Stimulated activated CD4-positive, alpha-beta T cell treated with anti-CD3 and anti-CD28 coated beads, Interleukin-1b, Interleukin-23, amount 100 ng/mL, for 48 hours (primary cell): ENCODE data around the gene NPY4R.
"Not testable (repeated sequence)": the region's sequence is repeated elsewhere in the genome, so short reads cannot be mapped to it uniquely, and the experiment has no call there.

Experiments used
- DNase-seq: peaks from one replicate; pipeline ENCODE4 v3.0.0-alpha.2; 2020

NPY4R gene

DNA sequence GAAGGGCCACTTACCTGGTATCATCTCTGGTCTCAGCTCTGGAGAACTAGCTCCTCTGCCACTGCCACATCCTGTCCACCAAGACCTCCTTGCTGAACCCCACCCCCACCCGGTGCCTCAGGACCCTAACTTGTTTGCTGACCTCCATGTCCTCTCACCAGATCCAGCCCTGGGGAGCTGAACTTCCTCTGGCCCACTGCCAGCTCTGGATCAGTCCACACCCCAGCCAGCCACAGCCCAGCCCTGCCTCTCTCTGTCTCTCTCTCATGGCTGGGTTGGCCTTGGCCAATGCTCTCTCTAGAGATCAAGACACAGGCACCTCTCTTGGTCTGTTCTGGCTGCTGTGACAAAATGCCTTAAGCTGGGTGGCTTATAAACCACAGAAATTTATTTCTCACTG lies 14.4 kb downstream of the NPY4R start:
- DNase-seq = not testable (repeated sequence)

DNA sequence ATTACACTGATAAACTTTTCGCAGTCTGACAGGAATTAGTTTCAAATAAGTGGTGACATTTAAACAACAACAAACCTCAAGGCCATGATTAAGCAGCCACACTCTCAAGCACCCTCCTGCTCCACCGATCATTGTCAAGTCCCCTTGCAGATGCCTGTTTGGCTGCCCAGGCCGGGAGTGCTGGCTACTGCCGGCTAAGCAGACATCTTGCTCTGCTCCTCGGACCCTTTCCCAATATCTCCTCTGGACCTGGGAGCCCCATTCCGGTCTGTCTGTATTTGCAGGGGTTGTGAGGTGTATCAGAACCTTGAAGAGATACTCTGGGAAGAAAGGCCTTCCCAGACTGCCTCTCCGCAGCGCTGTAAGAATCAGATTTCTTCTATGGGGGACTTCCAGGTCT lies 14.9 kb downstream of the NPY4R start:
- not testable (repeated sequence) for DNase-seq

DNA sequence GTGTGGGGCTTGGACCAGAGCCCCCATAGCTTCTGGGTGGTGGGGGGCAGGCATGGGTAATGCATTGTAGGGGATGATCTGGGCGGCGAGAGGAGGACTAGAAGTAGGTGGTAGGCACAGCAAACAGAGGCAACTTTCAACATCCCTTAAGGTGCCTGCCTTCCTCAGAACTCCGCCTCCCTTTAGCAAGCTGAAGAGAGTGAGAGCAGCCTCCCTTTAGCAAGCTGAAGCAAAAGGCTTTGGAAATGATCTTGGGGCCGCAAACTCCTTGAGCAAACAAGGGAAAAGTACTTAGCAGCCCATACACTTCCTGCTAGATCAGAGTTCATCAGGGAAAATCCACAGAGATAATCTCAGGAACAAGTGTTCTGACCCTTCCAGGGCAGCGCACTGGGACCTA lies 18.3 kb downstream of the NPY4R start:
- DNase-seq = not testable (repeated sequence)

DNA sequence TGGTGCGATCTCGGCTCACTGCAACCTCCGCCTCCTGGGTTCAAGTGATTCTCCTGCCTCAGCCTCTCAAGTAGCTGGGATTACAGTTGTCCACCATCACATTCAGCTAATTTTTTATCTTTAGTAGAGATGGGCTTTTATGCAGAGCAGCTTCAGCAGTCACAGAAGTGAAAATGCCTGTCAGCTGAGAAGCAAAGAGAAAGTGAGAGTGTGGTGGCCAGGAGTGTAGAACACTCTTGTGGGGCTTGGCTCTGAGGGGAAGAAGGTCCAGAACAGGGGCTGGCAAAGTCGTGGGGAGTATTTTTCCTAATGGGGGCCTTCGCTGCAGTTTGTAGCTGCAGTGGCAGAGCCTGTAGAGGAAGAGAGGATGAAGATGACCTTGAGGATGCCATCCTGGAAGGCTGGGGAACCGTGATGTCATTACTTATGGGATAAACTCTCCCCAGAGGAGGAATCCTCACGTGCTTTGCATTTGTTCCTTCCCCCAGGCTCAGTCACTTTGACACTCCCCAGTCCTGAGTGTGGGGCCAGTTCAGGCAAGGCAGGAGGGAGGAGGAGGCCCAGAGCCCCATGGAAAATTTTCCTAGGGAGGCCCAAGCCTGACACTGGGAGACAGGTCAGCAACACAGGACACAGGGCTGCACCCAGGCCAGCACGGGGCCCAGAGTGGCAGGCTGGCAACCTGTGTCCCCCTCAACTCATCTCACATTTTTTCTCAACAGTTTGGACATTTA lies 20.2 kb downstream of the NPY4R start:
- not testable (repeated sequence) for DNase-seq

DNA sequence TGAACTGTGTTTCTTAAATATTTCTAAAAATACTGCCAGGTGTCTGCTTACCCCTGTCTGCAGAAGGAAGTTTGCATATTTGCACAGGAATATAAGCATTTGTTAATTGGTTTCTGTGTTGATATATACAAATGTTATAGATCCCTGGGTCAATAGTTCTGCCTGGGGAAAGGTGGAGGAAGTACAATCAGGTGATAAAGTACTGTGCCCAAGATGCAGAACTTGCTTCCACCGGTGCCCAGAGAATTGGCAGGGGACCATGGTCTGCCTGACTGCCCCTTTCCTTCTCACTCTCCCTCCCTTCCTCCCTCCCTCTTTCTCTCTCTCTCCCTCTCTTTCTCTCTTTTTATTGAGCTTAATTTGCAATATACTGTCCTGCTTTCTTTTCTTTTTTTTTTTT lies 22.3 kb downstream of the NPY4R start:
- DNase-seq = not testable (repeated sequence)

DNA sequence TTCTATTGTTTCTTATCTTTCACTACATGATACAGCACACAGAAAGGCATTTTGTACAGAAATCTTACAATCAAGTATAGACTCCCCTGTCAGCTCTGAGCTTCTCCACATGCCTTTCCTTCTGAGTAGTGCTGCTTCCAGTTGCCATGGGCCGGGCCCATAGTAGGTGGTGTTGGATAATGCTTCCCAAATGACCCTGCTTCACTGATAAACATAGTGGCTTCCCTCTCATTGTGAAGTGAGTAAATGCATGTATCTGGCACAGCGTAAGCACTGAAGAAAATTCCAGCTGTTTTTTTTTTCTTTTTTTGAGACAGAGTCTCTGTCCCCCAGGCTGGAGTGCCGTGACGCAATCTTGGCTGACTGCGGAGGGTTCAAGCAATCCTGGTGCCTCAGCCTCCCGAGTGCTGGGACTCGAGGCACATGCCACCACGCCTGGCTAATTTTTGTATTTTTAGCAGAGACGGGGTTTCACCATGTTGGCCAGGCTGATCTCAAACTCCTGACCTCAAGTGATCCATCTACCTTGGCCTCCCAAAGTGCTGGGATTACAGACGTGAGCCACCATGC lies 23.0 kb downstream of the NPY4R start:
- not testable (repeated sequence) for DNase-seq

DNA sequence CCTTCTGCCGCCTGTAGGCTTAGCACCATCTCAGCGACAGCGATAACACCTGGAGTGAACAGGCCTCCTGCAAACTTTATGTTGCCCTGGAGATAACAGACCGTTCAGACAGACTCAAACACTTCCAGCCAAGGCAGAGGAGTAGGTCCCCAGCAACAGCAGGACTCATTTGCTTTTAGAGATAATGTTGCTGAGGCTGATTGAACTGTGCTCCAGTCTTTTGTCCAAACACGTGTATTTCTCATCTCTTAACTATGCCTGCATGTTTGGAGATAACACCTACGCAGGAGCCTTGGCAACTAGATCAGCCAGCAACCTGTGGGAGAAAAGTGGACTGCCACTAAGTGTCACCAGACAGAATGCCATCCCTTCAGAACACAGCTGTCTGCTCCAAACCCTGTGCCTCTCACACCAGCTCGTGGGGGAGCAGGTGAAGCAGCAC lies 23.9 kb downstream of the NPY4R start:
- DNase-seq = not testable (repeated sequence)

DNA sequence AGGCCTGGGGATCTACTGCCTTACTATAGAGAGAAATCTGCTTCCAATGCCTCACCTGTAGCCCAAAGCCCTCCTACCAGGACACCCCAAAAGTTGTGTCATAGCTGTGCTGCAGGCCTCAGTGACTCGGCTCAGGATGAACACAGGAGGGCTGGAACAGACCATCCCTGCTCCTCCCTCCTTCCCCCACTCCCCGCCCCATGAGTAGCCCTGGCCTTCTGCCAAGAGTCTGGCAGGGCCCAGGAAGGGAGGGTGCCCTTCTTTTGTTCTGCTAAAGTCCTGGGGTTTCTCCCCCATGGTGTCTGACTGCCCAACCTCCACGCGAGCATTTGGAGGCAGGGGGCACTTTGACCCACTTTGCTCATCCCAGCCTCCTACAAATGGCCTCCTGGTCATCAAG lies 24.8 kb downstream of the NPY4R start:
- DNase-seq = not testable (repeated sequence)

DNA sequence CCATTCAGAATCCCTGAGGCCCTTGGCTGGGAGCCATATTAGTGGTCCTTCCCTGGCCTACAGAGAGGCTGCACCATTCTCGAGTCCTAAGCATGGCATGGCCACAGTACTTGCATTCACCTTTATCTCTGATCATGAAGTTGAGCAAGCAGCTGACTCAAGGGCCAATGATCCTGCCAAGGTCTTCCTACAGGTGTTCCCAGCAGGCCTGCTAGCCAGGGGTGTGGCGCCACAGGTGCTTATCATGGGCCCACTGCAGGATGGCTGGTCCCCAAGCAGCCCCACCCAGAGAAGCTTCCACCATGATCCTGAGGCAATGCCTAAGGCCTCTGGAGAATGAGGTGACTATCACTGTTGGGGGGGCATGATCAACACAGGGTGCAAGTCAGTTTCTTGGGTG lies 42.2 kb downstream of the NPY4R start:
- not testable (repeated sequence) for DNase-seq

DNA sequence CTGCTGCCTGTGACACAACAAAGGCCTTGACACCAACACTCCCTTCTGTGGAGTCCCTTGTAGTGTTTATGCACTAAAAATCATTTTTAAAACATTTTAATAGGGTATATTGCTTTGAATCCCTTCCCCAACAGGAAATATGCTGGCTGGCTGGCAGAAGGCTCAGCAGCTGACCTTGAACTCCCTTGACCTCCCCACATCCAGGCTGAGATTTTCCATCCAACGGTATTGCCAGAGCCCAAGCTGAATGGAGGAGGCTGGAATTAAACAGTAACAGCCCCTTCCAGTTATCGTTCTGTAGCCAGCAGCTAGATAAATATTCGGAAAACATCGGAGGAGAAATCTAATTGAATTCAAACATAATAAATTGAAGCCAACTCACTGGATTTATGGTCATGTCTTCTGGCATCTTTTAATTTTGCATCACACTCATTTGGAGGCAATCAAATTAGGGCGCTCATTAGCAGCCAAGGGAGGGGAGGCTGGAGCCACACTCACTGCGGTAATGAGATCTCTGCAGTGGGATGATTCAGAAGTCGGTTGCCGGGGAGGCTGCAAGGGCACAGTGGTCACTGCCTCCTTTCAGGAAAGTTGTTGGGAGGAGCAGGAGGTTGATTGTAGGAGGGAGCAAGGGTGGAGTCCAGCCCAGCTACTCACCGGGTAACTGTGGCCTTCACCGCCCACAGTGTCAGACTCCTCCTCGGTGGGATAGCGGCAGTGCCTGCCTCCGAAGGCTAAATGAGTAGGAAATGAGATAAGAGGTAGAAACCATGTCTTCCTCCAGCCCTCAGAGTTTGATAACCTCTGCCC lies 46.0 kb downstream of the NPY4R start:
- not testable (repeated sequence) for DNase-seq

DNA sequence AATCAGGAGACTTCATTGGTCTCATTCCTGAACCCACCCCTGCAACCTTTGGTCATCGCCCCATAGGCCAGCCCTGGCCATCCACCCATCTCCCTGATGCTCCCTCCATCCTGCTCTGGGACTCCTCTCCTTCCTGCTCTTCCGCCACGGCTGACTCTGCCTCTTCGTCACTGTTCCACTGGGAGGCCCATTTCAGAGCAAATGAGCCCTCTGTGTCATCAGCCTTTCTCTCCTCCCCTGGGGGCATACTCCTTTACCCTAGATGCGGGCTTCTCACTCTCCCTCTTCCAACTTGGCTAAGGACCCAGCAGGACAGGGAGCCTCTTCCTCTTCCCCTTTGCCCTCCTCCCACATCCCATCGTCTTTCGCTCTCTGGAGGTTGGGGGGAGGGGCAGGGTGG lies 47.5 kb downstream of the NPY4R start:
- not testable (repeated sequence) for DNase-seq

DNA sequence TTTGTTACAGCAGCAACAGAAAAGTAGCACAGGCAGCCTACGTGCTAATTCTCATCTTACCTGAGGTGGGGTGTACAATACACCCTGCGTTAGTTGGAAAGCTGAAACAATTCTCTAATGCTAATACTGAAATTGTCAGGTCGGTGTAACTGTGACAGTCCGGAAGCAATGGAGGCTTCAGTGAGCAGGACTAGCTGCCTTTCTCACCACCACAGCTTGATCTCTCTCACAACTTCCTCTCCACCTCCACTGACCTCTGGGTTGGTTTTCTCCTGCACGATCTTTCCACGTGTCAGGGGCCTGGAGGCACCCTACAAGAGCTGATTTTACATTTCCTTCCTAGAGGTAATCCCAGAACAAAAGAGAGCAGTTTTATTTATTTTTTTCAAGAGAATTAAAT lies 50.5 kb downstream of the NPY4R start:
- not testable (repeated sequence) for DNase-seq

DNA sequence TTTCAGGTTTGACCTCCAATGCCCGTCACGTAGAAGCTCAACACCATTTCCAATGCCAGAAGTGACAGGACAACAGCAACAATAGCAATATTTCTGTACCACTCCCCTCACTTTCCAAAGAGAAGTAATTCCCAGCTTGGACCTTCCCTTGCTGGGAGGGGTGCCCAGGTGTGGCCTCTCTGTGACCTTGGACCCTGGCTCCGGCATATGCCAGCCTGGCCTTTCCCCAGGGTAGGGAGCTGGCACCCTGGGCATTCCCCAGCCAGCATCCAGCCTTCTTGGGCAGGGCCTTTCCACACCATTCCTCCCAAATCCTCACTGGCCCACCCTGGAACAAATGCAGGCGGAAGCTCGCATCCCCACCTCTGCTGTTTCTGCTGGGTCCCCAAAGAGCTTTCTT lies 53.1 kb downstream of the NPY4R start:
- not testable (repeated sequence) for DNase-seq

DNA sequence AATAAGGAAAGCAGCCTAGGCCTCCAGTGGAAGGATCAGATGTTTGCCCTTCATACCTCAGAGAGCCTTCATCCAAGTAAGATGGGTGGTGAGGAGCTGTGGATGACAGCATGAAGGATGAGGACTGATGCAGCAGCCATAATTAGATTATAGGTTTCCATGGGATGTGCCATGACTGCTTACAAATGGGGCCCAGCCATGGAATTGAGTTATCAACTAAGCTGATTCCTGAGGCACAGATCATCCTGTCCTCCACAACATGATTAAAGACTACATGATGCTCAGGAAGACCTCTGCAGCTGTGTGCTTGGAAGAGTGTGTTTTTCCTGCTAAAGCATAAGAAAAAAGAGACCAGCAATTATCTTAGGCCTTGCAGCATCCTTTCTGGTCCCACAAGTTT lies 54.6 kb downstream of the NPY4R start:
- not testable (repeated sequence) for DNase-seq
